Uterus (tissue), 4 donors: ENCODE measurements around the gene NOG. TPM values are rescaled to one million over a fixed set of nuclear protein-coding genes. Genes with fewer than 3 reads are reported as not detected.

ENCODE experiments used
- DNase-seq, 2 donors: peaks; one replicate each; pipeline ENCODE4 v3.0.0-alpha.2; 2019 to 2020
- H3K27ac ChIP-seq, 2 donors: fragments of 200-600 bp; sonication (generic); 1 replicate in 1 of 2; 2 replicates in 1 of 2; pipeline ENCODE4 v1.5.1; 2016 to 2018
- H3K27me3 ChIP-seq, 2 donors: fragments of 200-600 bp; sonication (generic); one replicate each; pipeline ENCODE4 v1.5.1; 2018 to 2019; ENCODE audit warnings: control low read depth in 1 of 2
- H3K36me3 ChIP-seq, 2 donors: fragments of 200-600 bp; sonication (generic); one replicate each; pipeline ENCODE4 v1.5.1; 2019; ENCODE audit warnings: control low read depth in 1 of 2
- H3K4me1 ChIP-seq, 2 donors: fragments of 200-600 bp; sonication (generic); one replicate each; pipeline ENCODE4 v1.5.1; 2018 to 2019; ENCODE audit warnings: control low read depth in 1 of 2
- H3K4me3 ChIP-seq, 2 donors: fragments of 200-600 bp; sonication (generic); 1 replicate in 1 of 2; 2 replicates in 1 of 2; pipeline ENCODE4 v1.5.1; 2018 to 2019; ENCODE audit warnings: mild to moderate bottlenecking in 1 of 2
- H3K9me3 ChIP-seq, 2 donors: fragments of 200-600 bp; sonication (generic); one replicate each; pipeline ENCODE4 v1.5.1; 2019; ENCODE audit warnings: control low read depth in 1 of 2
- POLR2A ChIP-seq, 2 donors: fragments of 450-650 bp; IDR thresholded peaks; one replicate each; pipeline ENCODE4 v1.6.1; 2016; ENCODE audit warnings: antibody characterized with exemption in 2 of 2, mild to moderate bottlenecking in 1 of 2, moderate library complexity in 1 of 2
- intact Hi-C: fragments of 100-400 bp; cut with DNase I; formaldehyde crosslinking; loops from one replicate; pipeline ENCODE4 v1.15.1; 2023; ENCODE audit warnings: low total_unique reads
- total RNA-seq, 4 donors: library from RNA; depleted of rRNA in 3 of 4; stranded (reverse); fragments of >200 nt in 3 of 4; gene quantifications; one replicate each; pipeline versions ENCODE4 v1.1.0 to v1.2.4, GENCODE V29; 2014 to 2023
- TF ChIP-seq, protein P1 (sequence below), 4 experiments: fragments of 200-600 bp in 2 of 4; fragments of 450-650 bp in 2 of 4; sonication (generic) in 2 of 4; IDR thresholded peaks; one replicate each; pipeline ENCODE4 v1.5.1; 2016 to 2019; ENCODE audit warnings: antibody characterized with exemption in 4 of 4, mild to moderate bottlenecking in 2 of 4, moderate library complexity in 1 of 4
- donor health status: DM: yes; HTN: yes; CAD: no.

Gene NOG
- total RNA-seq, 4 donors from 2014 or later, result 0.21 to 2.6 TPM; not detected in 2

DNA sequence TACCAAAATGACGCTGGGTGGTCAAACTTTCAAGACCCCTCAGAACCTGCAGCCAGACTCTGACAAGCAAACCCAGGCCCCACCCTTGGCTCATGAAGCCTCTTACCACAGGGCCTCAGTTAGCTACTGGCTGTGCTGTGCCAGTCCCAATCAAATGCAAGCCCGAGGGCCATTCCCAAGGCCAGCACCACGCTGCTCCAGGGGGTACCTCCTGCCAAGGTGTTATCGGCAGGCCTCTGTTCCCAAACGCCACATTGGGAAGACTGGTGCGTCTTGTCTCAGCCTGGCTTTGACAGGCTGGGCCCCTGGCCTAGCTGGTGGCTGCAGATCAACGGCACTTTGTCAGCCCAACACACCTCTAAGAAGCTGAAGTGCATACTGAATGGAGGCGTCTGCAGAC lies 35.8 kb upstream of the NOG start:
- no peak overlapping the region for H3K27ac ChIP-seq
- no peak overlapping the region for H3K4me3 ChIP-seq
- no peaks in the 10 kb centered on the region for H3K36me3 ChIP-seq
- intact Hi-C loops, result no loop called here
- no peak for TF ChIP-seq POLR2A (IDR thresholded peaks at IDR 0.05)
- TF ChIP-seq, protein P1, sequence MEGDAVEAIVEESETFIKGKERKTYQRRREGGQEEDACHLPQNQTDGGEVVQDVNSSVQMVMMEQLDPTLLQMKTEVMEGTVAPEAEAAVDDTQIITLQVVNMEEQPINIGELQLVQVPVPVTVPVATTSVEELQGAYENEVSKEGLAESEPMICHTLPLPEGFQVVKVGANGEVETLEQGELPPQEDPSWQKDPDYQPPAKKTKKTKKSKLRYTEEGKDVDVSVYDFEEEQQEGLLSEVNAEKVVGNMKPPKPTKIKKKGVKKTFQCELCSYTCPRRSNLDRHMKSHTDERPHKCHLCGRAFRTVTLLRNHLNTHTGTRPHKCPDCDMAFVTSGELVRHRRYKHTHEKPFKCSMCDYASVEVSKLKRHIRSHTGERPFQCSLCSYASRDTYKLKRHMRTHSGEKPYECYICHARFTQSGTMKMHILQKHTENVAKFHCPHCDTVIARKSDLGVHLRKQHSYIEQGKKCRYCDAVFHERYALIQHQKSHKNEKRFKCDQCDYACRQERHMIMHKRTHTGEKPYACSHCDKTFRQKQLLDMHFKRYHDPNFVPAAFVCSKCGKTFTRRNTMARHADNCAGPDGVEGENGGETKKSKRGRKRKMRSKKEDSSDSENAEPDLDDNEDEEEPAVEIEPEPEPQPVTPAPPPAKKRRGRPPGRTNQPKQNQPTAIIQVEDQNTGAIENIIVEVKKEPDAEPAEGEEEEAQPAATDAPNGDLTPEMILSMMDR (IDR thresholded peaks at IDR 0.05), result no peak
- H3K4me1 ChIP-seq, result no peaks in the 10 kb centered on the region
- H3K27me3 ChIP-seq, result no peaks in the 10 kb centered on the region
- no peaks in the 10 kb centered on the region for H3K9me3 ChIP-seq
- DNase-seq, result no peak

DNA sequence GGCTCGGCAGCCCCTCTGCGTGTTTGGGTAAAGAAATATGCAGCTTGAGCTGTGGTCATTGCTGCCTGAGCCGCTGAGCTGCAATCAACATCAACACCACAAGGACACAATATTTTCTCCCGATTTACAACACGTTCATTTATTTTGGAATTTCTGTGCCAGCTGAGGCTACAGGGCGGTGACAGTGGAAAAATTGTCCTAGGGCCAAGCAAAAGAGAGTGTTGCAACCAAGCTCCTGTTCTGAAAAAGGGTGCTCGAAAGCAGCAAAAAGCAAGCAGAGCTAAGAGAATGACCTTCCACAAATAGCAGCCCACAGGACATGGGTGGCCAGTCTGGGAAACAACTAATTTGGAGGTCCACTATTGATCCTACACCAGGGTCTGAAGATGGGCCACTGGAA lies 35.4 kb upstream of the NOG start:
- H3K27me3 ChIP-seq, result no peaks in the 10 kb centered on the region
- H3K4me1 ChIP-seq, result no peaks in the 10 kb centered on the region
- H3K4me3 ChIP-seq, result no peak overlapping the region
- no peak for DNase-seq
- TF ChIP-seq, protein P1 (IDR thresholded peaks at IDR 0.05), result no peak
- no peak overlapping the region for H3K27ac ChIP-seq
- H3K36me3 ChIP-seq, result no peaks in the 10 kb centered on the region
- intact Hi-C loops, result no loop called here
- no peaks in the 10 kb centered on the region for H3K9me3 ChIP-seq

DNA sequence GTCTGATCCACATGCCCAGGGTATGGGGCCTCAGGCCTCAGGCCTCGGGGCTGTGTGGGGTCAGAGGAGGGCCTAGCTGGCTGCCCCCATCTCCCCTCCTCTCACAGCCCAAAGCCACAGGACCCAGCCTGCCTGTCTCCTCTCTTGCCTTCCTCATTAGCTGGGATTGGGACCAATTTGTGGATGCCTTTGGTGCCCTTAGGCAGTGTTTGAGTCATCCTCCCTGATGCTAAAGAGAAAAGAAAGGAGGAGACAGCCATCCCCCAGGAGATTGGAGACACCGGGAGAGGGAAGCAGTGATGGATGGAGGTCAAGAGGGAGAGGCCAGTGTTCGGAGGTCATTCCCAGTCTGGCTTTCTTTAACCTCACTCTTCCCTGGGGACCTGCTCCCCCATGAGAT lies 23.3 kb upstream of the NOG start:
- Histone ChIP-seq H3K27ac (no peak overlapping the region), H3K4me3 (no peak overlapping the region), H3K27me3 (no peaks in the 10 kb centered on the region), H3K9me3 (no peaks in the 10 kb centered on the region), H3K4me1 (no peaks in the 10 kb centered on the region), H3K36me3 (no peaks in the 10 kb centered on the region)
- intact Hi-C loops, result no loop called here
- DNase-seq, result no peak
- TF ChIP-seq POLR2A (IDR thresholded peaks at IDR 0.05), result no peak
- TF ChIP-seq, protein P1 (IDR thresholded peaks at IDR 0.05), result no peak

DNA sequence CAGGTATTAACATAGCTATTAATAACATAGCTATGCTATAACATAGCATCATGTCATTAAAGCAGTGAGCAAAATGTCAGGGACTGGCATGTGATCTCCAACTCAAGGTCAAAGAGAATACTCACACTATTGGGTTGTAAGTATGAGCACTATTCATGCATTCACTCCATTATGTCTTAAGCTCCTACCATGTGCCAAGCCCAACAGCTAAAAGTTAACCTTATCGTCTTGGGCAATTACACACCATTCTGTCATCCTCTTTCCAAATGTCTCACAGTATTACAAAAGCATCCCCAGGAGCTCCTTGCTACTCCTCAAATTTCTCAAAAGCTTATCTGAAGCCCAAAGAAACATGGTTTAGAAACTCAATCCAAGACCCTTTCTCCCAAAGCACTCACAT lies 22.0 kb upstream of the NOG start:
- no peak overlapping the region for H3K4me3 ChIP-seq
- no peaks in the 10 kb centered on the region for H3K27me3 ChIP-seq
- no peaks in the 10 kb centered on the region for H3K4me1 ChIP-seq
- TF ChIP-seq POLR2A (IDR thresholded peaks at IDR 0.05), result no peak
- TF ChIP-seq, protein P1 (IDR thresholded peaks at IDR 0.05), result no peak
- intact Hi-C loops, result no loop called here
- H3K36me3 ChIP-seq, result no peaks in the 10 kb centered on the region
- no peak for DNase-seq
- H3K9me3 ChIP-seq, result no peaks in the 10 kb centered on the region
- H3K27ac ChIP-seq, result no peak overlapping the region

DNA sequence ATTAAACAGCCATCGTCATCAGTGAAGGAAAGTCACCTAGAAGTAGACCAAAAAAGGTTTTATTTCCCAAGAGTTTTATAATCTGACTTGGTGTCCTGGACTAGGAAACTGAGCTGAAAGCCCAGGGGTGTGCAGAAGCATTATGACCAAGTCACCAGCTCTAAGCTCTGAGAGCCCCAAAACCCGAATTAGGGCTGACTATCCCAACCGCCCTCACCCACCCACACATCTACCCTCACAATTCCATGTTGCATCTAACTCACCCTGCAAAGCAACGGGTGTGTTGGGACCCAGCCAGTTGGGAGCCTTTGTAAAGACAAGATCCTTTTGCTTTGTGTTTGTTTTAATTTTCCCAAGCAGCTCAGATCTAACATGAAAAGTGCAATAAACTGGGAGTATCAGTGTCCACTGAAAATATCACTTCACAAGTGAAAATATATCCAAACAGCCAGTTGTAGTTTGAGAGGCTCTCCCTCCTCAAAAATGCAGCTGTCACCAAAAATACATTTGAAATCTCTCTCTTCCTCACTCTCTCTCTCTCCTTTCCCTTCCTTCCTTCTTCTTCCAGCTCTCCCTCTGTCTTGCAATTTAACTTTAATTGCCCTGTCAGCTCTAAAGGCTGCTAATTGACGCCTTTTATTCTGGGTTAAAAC lies 16.2 kb upstream of the NOG start:
- Histone ChIP-seq H3K27ac (no peak overlapping the region), H3K36me3 (no peaks in the 10 kb centered on the region), H3K4me3 (no peak overlapping the region), H3K9me3 (no peaks in the 10 kb centered on the region), H3K4me1 (no peaks in the 10 kb centered on the region), H3K27me3 (no peaks in the 10 kb centered on the region)
- TF ChIP-seq, protein P1 (IDR thresholded peaks at IDR 0.05), result no peak
- TF ChIP-seq POLR2A (IDR thresholded peaks at IDR 0.05), result no peak
- DNase-seq, result no peak
- intact Hi-C loops, result no loop called here
